ENCODE results near the gene SH3YL1. TPM values are rescaled to one million over a fixed set of nuclear protein-coding genes. Genes with fewer than 3 reads are reported as not detected.
A peak's percentile ranks its signal among the peaks of the same experiment; 100 is the strongest.

SH3YL1 gene
- total RNA-seq, 2 experiments from 2014 or later, result 19.6 to 21.0 TPM

DNA sequence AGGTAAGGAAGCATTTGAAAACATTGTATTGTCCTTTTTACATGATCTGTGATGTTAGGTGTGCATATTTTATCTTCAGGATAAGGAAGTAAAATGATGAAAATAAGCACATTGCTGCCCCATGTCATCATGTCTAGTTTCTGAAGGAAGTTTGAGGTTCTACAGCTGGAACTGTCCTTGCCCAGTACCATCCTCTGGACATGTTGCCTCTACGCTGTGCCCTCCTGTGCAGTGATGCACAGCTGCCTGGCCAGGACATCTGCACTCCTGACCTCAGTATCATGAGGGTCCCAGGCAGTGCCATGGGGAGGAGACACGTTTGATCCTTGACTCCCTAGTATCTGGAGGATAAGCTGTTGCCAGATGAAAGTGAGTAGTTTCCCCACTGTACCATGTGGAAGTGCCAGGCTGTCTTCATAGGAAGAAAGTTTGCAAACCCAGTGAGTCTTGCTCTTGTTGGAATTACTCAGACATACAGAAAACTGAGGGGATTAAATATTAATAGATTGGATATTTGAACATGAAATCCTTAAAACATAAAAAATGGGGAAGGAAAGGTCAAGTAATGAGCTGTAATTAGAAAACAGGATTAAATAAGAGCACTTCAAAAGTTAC lies 14.6 kb upstream of the SH3YL1 start:
- no peaks in the 10 kb centered on the region for H3K9me3 Mint-ChIP-seq
- CTCF ChIA-PET, result no interaction called here
- POLR2A ChIA-PET, result no interaction called here
- H3K4me3 Mint-ChIP-seq, result no peak overlapping the region
- H3K27me3 Mint-ChIP-seq, result no peaks in the 10 kb centered on the region
- no peaks in the 10 kb centered on the region for H3K4me1 Mint-ChIP-seq
- no peak for DNase-seq
- H3K27ac Mint-ChIP-seq, result no peak overlapping the region
- H3K36me3 Mint-ChIP-seq (ENCODE audit: low read depth), result peaks cover 44% of the 10 kb centered on the region

DNA sequence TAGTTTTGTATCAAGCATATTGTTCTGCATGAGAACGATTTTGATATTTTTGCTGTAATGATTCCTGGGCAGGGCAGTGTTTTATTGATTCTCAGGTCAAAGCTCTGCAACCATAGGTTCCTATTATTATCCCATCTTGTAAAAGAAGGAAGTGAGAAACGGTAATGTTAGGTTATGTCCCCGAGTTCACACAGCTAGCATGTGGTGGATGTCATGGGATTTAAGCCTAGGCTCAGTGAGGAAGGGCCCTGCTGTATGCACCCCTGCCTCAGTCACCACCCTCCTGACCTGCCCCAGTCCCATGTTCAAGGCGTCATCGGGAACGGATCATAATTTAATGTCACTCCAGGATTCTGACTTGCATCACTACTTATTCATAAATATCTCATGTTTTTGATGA lies 11.6 kb upstream of the SH3YL1 start:
- ChIA-PET POLR2A (no interaction called here), CTCF (interaction anchor here (1.1 kb wide), 1 partner anchor 16 kb away, joined by 3 read pairs; no protein-coding TSS in a partner anchor)
- Mint-ChIP-seq H3K27ac (no peak overlapping the region), H3K36me3 (ENCODE audit: low read depth) (peaks cover 32% of the 10 kb centered on the region), H3K4me1 (peaks cover 3% of the 10 kb centered on the region), H3K9me3 (no peaks in the 10 kb centered on the region), H3K27me3 (no peaks in the 10 kb centered on the region), H3K4me3 (no peak overlapping the region)
- no peak for DNase-seq

DNA sequence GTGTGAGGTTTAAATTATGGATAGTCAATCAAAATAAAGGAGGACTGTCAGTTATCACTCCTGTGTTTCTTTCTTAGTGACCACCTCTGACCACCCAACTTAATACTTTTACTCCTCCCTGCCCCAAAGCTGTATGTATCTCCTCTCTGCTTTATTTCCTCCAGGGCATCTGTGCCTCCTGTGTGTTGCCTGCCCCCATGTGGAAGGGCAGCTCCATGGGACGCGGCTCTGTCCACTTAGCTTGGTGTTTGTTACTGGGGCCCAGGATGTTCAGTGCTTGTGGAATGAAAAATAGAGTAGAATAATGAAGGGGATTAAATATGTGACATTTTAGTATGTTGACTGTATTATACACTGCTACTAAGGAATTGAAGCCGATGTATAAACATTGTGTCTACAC lies 10.7 kb upstream of the SH3YL1 start:
- Mint-ChIP-seq H3K27me3 (no peaks in the 10 kb centered on the region), H3K36me3 (ENCODE audit: low read depth) (peaks cover 28% of the 10 kb centered on the region), H3K4me3 (no peak overlapping the region), H3K9me3 (no peaks in the 10 kb centered on the region), H3K4me1 (peaks cover 11% of the 10 kb centered on the region), H3K27ac (no peak overlapping the region)
- no peak for DNase-seq
- ChIA-PET CTCF (interaction anchor here (0.6 kb wide), 1 partner anchor 9 kb away, joined by 4 read pairs; no protein-coding TSS in a partner anchor), POLR2A (no interaction called here)

DNA sequence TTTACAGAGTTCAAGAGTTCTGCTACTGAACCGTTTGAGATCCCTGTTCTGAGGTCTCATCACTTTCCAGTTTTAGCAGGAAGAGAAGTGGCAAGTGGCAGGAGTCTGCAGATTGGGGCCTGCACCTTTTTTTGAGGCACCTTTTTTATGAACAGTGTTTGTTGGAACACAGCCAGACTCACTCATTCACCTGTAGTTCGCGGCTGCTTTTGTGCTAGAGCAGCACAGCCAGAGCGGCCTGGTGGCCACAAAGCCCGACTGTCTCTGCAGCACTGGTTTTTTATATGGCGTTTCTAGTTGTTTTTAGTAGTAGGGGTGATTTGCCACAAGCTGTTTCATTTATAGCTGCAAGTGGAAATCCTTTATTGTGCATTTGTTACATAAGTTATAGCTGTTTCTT lies 9.5 kb upstream of the SH3YL1 start:
- no peak overlapping the region for H3K4me3 Mint-ChIP-seq
- peaks cover 17% of the 10 kb centered on the region for H3K4me1 Mint-ChIP-seq
- H3K27ac Mint-ChIP-seq, result no peak overlapping the region
- POLR2A ChIA-PET, result no interaction called here
- no peaks in the 10 kb centered on the region for H3K9me3 Mint-ChIP-seq
- no peaks in the 10 kb centered on the region for H3K27me3 Mint-ChIP-seq
- CTCF ChIA-PET, result interaction anchor here (1.0 kb wide), 1 partner anchor 15 kb away, joined by 3 read pairs; no protein-coding TSS in a partner anchor
- no peak for DNase-seq
- H3K36me3 Mint-ChIP-seq (ENCODE audit: low read depth), result peaks cover 22% of the 10 kb centered on the region

DNA sequence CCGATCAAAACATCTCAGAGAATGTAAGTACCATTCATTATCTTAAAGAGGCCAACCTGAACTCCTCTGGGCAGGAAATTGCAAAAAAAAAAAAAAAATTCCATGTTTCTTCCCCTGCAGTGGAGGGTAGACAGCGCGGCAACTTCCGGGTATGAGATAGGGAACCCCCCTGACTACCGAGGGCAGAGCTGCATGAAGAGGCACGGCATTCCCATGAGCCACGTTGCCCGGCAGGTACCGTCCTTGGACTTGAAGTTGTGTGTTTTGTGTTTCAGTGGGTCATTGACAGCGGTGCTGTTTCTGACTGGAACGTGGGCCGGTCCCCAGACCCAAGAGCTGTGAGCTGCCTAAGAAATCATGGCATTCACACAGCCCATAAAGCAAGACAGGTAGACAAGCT lies 8.1 kb upstream of the SH3YL1 start:
- no peaks in the 10 kb centered on the region for H3K9me3 Mint-ChIP-seq
- no peaks in the 10 kb centered on the region for H3K27me3 Mint-ChIP-seq
- POLR2A ChIA-PET, result no interaction called here
- H3K27ac Mint-ChIP-seq, result no peak overlapping the region
- peaks cover 19% of the 10 kb centered on the region for H3K36me3 Mint-ChIP-seq (ENCODE audit: low read depth)
- CTCF ChIA-PET, result interaction anchor here (0.6 to 1.1 kb wide), 3 partner anchors 12 to 660 kb away, joined by 3 to 6 read pairs (median 4); no protein-coding TSS in a partner anchor
- DNase-seq, result no peak
- no peak overlapping the region for H3K4me3 Mint-ChIP-seq
- H3K4me1 Mint-ChIP-seq, result peaks cover 30% of the 10 kb centered on the region

DNA sequence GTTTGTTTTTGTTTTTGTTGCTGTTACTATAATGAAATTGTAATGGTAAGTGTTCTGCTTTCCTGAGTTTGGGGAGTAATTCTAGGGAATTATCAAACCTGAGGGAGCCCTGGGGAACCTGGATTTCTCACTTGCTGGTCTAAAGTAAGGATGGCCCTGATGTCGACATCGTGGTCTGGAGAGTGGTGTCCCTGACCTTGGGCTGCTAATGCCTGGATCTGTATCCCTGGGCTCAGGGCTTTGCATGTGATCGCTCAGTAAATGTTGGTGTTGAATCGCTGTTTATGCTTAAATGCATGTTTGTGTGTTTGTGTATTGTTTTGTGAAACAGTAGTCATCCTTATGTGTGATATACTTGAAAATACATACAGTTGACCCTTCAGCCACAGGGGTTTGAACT lies 7.0 kb upstream of the SH3YL1 start:
- H3K4me1 Mint-ChIP-seq, result peaks cover 40% of the 10 kb centered on the region
- CTCF ChIA-PET, result no interaction called here
- no peak overlapping the region for H3K27ac Mint-ChIP-seq

DNA sequence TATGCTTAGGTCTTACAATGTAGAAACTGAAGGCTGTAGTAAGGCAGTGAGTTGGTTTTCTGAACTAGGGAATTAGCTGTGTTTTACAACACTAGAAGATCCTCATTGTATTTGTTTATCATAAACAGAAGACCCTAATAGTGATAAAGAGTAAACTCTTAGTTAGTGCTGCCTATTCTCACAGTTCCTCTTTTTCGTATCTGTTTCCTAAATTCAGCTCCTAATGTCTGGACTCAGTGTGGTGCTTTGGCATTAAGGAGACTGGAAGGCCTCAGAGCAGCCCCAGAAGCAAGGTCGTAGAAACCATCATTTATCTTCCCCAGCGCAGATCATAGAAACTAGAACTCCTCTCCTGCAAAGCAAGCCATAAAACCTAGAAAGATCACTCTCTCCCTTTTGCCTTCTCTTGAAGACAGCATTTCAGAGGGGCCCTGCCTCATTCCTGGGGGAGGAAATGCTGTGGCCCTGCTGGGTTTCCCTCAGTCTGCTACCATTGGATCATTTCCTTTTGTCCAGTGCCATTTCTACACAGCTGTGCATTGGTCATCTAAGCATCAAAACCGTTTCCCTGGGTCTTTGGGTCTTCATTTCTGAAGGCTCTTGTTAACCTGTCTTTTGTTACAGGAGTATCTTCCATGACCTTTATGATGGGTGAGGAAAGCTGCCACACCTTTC lies 5.7 kb upstream of the SH3YL1 start:
- no peak overlapping the region for H3K27ac Mint-ChIP-seq
- no peaks in the 10 kb centered on the region for H3K9me3 Mint-ChIP-seq
- ChIA-PET CTCF (no interaction called here), POLR2A (no interaction called here)
- no peaks in the 10 kb centered on the region for H3K27me3 Mint-ChIP-seq
- DNase-seq, result no peak
- peaks cover 20% of the 10 kb centered on the region for H3K36me3 Mint-ChIP-seq (ENCODE audit: low read depth)
- peaks cover 44% of the 10 kb centered on the region for H3K4me1 Mint-ChIP-seq
- no peak overlapping the region for H3K4me3 Mint-ChIP-seq

More for the DNA sequence above, 7.0 kb upstream of the SH3YL1 start:
- Mint-ChIP-seq H3K36me3 (ENCODE audit: low read depth) (peaks cover 19% of the 10 kb centered on the region), H3K9me3 (no peaks in the 10 kb centered on the region), H3K4me3 (no peak overlapping the region), H3K27me3 (no peaks in the 10 kb centered on the region)
- no peak for DNase-seq
- POLR2A ChIA-PET, result no interaction called here

DNA sequence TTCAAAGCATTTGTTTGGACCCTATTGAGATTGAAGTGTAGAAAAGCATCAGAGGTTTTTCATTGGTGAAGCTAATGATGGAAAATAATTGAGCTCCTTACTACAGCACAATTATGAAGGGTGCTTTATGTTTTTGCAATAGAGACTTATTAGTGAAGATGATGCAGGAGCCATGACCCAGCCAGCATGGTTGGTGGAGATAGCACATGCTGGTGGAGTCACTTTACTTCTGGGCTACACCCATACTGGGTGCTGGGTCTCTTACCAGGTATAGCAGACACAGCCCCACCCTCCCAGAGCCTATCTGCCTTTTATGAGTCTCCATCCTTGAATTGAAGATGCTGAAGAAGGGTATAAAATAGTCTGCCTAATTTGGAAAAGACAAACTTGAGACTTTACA lies 4.5 kb upstream of the SH3YL1 start:
- H3K9me3 Mint-ChIP-seq, result no peaks in the 10 kb centered on the region
- CTCF ChIA-PET, result no interaction called here
- POLR2A ChIA-PET, result no interaction called here
- no peak overlapping the region for H3K4me3 Mint-ChIP-seq
- DNase-seq, result no peak
- peaks cover 20% of the 10 kb centered on the region for H3K36me3 Mint-ChIP-seq (ENCODE audit: low read depth)
- H3K27ac Mint-ChIP-seq, result no peak overlapping the region
- peaks cover 44% of the 10 kb centered on the region for H3K4me1 Mint-ChIP-seq
- no peaks in the 10 kb centered on the region for H3K27me3 Mint-ChIP-seq

DNA sequence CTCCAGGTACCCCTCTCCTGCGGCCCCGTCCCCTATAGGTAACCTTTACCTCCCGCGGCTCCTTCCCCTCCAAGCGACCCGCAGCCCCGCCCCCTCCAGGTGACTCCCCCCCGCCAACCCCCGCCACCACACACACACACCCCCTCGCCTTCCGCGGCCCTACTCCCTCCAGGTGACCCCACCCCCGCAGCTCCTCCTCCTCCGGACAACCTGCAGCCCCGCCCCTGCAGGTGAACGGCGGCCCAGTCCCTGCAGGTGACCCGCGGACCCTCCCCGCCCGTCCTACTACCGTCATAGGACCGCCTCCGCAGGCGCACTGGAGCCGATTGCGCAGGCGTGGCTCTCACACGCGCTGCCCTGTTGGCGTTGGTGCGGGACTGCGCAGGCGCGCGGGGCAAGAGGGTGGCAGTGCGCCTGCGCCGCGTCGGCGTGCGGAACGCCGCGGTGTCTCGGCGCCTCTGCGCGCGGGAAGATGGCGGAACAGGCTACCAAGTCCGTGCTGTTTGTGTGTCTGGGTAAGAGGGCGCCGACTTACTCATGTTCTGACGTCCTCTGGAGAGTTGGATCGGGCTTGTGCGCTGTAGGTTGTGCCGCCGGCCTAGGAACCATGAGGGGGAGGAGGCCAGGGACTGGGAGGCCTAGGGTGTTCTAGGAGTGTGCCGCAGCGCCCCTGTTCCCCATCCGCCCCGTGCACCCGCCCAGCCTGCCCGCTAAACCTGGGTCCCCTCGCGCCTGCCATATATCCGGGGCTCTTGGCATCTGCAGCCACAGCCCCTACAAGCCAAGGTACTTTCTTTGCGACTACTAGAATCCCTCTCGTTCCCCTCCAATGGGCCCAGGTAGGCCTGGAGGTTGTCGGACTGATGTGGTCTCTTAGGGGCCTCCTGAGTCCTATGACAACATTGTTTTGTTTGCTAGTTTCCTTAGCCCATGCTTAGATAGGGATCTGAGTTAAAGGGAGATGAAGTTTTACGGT lies 949 bp upstream of the SH3YL1 start, which contains the start of gene ACP1:
Gene ACP1, plus strand, starts transcription at position 455 of the 976 bp plus-strand sequence. Its CDS starts 18 bp downstream, at position 473.
- H3K4me1 Mint-ChIP-seq, result peaks cover 36% of the 10 kb centered on the region
- peak within 1 kb of the TSS; percentile 88 for H3K4me3 Mint-ChIP-seq
- peaks cover 13% of the 10 kb centered on the region for H3K36me3 Mint-ChIP-seq (ENCODE audit: low read depth)
- ChIA-PET POLR2A (no interaction called here), CTCF (no interaction called here)
- H3K27me3 Mint-ChIP-seq, result no peaks in the 10 kb centered on the region
- no peaks in the 10 kb centered on the region for H3K9me3 Mint-ChIP-seq
- H3K27ac Mint-ChIP-seq, result peak within 1 kb of the TSS; percentile 93
- DNase-seq, result peak; percentile 94

DNA sequence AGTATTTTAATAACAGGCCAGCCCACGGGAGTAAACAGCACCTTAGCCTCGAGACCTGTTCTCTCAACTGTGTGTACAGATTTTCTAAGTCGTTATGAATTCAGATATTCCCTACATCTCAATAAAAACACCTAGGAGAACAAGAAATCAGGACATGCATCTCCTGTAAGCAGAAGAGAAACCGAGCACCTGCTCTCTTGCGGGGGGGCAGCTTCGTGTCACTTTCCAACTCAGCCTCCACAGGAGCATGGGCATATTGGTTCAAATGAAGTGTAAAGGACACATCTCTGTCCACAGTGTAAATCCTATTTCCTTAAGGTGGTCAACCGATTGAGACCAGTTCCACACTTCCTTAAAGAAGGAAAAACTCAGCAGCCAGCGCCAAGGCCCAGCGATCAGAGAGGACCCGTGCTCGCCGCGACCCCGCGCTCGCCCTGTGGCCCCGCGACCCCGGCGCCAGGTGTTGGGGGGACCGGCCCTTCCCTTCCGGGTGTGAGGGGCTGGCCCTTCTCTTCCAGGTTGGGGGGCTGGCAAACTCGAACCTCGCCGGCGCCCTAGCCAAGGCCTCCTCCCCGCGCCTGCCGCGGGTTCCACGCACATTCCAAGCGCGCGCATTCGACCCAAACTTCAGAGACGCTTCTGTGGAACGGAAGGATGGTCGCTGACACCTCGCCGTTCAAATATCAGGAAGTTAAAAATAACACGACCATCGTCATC lies 652 bp downstream of the SH3YL1 start:
- peaks cover 4% of the 10 kb centered on the region for H3K9me3 Mint-ChIP-seq
- H3K27me3 Mint-ChIP-seq, result no peaks in the 10 kb centered on the region
- H3K27ac Mint-ChIP-seq, result peak overlapping the region; percentile 81
- peak overlapping the region; percentile 69 for H3K4me3 Mint-ChIP-seq
- H3K4me1 Mint-ChIP-seq, result peaks cover 26% of the 10 kb centered on the region
- no peak for DNase-seq
- ChIA-PET POLR2A (no interaction called here), CTCF (no interaction called here)
- H3K36me3 Mint-ChIP-seq (ENCODE audit: low read depth), result peaks cover 15% of the 10 kb centered on the region

DNA sequence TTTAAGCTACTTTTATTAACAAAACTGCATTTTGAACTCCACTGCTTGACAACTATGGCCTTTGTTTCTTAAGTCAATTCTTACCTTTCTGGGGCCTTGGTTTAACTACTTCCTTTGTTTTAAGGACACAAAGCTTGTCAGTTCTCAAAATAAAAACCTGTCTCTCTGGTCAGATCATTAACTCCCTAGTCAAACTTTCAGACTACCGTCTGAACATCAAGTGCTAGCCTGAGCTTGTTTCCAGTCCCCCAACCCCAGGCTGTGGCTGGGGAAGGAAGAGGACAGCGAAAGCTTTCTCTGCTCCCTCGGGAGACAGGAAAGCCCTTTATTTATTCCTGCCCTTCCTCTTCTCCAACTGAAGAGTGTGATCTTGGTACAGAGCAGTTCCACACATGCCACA lies 1.7 kb downstream of the SH3YL1 start:
- Mint-ChIP-seq H3K27me3 (peaks cover 2% of the 10 kb centered on the region), H3K27ac (no peak overlapping the region), H3K4me1 (peaks cover 16% of the 10 kb centered on the region), H3K9me3 (peaks cover 12% of the 10 kb centered on the region), H3K36me3 (ENCODE audit: low read depth) (peaks cover 10% of the 10 kb centered on the region), H3K4me3 (no peak overlapping the region)
- DNase-seq, result no peak
- POLR2A ChIA-PET, result no interaction called here
- CTCF ChIA-PET, result no interaction called here

DNA sequence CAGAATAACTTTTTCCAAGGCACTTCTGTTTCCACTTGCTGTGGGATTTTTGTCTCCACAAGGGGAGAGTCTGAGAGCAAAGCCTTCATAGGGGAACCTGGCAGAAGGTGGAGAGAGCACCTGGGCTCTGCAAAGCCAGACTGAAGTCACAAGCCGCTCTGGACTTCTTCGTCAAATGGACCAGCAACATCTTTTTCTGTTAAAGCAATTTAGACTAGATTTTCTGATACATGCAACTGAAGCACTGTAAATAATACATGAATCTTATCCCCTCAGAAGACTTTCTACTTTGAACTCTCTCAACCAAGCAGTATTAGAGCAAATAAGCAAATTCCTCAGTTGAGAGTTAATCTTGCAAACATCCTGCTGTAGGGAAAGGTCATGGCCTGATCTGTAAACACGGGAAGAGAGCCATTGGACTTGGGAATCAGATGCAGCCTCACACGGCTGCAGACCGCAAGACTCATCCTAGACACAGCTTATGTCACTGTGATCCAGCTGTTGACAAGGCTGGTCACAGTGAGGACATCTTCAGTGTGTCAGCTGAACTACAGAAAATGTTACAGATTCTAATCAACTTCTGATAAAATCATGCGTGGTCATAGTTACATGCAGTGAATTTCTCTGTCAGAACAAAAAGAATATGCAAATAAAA lies 3.2 kb downstream of the SH3YL1 start:
- Mint-ChIP-seq H3K36me3 (ENCODE audit: low read depth) (peaks cover 4% of the 10 kb centered on the region), H3K4me3 (no peak overlapping the region), H3K27ac (no peak overlapping the region), H3K9me3 (peaks cover 12% of the 10 kb centered on the region), H3K27me3 (peaks cover 2% of the 10 kb centered on the region), H3K4me1 (peaks cover 2% of the 10 kb centered on the region)
- DNase-seq, result no peak
- ChIA-PET CTCF (interaction anchor here (1.2 kb wide), 1 partner anchor 11 kb away, joined by 3 read pairs; no protein-coding TSS in a partner anchor), POLR2A (no interaction called here)

All from activated CD4-positive, alpha-beta T cell treated with anti-CD3 and anti-CD28 coated beads, Interleukin-2, amount 10 ng/mL, durations not matched to agents 7 days and 5 days (primary cell).